ENCODE data around the gene AP5M1. TPM values are rescaled to one million over a fixed set of nuclear protein-coding genes. Genes with fewer than 3 reads are reported as not detected.
"Not testable (repeated sequence)": the region's sequence is repeated elsewhere in the genome, so short reads cannot be mapped to it uniquely, and the experiment has no call there.

AP5M1 gene
- total RNA-seq, 1 donor from 2014 or later: 20.2 TPM

DNA sequence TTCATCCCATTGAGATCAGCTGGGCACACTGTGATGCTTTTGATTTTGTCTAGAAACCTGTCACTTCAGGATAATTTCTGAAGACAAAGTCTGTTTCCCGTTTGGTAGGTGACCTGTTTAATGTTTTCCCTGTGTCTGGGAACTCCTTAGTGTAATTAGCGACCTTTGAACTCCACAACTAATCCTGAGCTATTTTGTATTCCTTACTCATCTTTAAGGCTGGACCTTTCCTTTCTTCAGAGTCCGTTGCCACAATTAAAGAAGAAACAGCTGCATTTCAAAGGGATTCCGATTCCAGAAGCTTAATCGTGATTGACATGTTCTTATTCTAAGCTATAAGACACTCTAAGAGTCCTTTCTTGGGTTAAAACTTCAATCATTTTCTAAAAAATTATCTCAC is 22.0 kb downstream of the AP5M1 start:
- ATAC-seq (no peak), DNase-seq (ENCODE audit: low spot score) (no peak)

DNA sequence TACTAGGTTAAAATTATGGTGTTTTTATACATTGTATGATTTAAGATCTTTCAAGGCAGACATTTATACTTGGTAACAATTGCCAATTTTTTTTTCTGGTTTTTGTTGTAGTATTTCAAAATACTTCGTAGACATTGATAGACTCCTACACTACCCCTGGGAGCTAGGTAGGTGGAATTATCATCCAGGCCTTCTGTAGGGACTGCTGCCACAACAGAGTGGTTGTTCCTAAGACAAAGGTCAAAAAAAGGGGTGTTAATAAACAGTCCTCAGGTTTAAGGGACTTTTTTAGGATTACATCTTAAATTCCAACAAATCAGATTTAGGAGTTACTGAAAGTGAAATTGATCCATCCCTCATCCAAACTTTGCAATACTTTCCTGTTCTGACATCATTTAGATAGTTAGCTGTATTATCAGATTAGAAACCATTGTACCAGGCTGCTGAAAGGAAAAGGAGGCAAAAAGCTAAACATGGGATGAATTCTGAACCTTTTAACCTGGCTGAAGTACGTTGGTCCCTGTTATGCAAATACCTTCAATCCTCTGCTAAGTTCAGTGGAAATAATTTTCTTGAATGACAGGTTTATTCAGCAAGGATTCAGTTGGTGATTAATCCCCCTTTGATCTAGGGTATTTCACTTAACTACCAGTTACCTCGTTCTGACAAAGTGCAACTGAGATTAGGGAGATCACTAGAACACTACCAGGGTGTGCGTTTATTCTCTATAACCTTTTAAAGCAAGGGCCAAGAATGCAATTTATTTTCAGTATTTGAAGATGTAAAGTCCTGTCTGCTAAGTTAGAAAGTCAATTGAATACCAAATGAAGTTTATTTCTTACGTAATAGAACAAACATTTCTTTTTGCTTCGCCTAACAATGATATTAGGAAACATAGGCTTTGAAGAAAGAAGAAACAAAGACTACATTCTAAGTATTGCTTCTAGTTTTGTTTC is 23.2 kb downstream of the AP5M1 start:
- DNase-seq (ENCODE audit: low spot score) (no peak), ATAC-seq (peak; percentile 40)

DNA sequence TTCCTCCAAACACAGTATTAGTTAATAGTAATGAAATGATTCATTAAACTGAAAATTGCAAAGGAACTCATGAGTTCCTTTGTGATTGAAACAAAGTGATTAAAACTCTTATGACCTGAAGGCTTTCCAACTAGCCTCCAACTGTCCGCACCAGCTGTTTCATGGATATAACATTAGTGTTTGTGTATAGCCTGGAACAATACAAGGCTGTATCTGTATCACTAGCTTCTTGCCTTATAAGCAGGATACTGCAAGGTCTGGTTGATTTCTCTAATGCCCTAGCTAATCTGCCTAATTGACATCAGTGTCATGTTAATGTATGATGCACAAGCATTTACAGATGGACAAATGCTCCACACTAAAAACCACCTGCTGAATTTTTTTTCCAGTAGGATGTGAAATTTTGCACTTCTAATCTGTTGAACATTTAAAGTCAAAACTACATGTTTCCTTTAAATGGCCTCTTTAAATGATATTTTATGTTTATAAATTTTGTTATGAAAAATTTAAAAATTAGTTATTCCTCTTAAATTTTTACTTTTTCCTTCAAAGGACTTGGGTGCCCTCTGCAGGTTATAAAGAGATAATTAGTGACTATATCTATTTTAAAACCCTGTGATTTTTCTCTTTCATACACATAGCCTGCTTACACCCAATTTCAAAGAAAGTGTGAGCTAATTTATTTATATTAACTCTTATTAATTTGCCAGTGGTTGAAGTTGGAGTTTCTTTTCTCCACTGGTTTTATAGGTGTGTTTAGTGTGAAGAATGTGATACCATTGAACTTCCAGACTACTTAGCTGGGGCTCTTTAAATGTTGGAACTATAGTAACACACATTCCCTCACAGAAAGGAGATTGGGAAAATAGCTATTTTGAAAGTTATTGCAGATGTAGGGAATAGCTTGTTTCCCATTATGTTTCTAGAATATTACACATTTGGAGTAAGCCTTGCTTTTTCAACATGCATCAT is 25.4 kb downstream of the AP5M1 start:
- ATAC-seq (no peak), DNase-seq (ENCODE audit: low spot score) (no peak)

DNA sequence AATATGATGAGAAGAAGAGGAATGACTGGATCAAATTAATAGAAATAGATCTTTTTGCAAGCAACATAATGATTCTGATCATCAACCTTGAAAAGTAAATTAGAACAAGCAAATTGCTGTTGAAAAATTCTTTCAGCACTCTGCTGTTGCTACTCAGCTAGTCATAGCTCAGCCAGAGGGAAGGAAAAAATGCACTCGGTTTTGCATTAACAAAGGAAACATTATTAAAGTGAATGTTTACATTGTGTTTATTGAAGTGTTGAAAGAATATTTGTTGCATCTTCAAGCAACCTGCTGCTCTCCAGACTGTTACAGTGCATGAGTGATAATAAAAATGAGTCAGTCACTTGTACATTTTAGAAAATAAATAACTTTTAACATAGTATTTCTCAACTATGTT is 26.5 kb downstream of the AP5M1 start:
- DNase-seq (ENCODE audit: low spot score) (no peak), ATAC-seq (no peak)

DNA sequence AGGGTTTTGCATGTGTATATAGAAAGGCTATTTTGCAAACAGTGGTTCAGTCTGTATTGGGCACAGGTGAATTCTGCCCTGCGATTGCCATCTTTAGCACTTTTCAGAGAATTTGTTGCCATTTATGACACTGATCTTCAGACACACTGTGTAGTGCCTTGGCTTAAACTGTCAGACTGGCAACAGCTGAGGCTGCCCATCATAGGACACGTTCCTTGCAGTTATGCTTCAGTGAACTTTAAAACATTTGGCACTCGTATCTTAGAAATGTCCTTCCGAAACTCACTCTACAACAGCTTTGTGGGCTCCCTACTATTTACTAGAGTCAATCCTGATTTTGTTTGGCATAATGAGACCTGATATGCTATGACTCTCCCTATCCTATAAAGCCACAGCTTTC is 29.1 kb downstream of the AP5M1 start:
- ATAC-seq: no peak
- no peak for DNase-seq (ENCODE audit: low spot score)

DNA sequence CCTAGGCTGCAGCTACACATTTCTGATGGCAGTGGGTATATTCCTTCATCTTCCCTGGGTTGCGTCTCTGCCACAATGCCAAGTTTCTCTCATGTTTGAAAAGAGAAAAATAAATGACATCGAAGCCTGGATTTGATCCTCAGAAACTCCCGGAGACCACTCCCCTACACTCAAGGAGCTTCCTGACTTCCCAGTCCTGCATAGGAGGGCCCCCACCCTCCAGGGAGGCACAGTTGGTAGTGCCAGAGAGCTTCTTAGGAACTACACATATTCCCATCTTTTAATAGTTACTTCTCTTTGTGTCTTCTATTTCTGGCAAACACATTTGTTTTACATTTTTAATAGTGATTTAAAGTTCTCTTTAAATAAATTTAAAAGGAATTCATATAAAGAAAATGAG is 30.7 kb downstream of the AP5M1 start:
- no peak for ATAC-seq
- no peak for DNase-seq (ENCODE audit: low spot score)

DNA sequence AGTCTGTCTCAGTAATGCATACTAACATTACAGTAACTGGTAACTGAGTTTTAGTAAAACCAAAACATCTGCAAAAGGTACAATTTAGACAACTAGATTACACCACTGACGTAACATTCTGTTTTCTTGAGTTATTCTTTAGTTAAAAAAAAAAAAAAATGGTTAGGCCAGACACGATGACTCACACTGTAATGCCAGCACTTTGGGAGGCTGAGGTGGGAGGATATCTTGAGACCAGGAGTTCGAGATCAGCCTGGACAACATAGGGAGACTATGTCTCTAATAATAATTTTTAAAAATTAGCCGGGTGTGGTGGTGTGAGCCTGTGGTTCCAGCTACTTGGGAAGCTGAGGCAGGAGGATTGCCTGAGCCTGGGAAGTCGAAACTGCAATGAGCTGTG is 34.1 kb downstream of the AP5M1 start:
- ATAC-seq (no peak), DNase-seq (ENCODE audit: low spot score) (no peak)

DNA sequence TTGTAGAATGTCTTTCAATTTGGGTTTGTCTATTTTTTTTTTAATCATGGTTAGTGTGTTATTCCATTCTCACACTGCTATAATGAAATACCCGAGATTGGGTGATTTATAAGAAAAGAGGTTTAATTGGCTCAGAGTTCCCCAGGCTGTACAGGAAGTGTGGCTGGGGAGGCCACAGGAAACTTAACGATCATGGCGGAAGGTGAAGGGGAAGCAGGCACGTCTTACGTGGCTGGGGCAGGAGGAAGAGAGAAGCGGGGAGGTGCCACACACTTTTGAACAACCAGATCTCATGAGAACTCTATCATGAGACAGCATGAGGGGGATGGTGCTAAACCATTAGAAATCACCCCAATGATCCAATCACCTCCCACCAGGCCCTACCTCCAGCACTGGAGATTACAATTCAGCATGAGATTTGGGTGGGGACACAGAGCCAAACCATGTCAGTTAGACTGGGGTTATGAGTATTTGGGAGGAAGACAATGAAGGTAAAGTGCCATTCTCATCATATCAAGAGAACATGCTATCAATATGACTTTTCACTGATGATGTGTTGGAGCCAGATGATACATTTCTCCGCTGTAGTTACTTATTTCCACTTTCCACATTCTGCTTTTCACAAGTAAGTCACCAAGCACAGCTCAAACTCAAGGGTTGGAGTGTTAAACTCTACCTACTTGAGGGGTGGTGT is 45.8 kb downstream of the AP5M1 start:
- ATAC-seq (no peak), DNase-seq (ENCODE audit: low spot score) (no peak)

DNA sequence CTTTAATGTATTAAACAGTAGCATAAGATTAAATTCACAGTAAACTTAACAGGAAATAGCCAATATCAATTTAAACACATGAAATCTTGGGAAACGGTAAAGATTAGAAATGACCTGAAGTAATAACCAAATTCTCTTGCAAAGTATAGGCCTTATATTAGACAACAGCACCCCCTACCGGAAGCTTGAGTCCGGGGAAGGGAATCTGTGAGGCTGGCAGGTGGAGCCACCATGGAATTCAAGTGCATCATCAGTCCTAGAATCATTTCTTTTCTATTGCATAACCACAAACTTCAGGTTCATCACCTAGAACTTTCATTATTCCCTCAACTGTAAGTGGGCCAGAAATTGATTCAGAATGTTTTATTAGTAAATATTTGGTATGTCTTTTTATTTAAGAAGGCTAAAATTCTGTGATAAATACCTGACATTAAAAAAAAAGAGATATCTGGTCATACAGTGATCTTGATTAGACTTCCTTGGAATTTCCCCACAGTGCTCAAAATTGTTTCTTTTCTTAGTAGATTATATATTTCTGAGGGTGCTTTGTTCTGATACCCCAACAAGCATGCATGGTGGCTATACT is 48.6 kb downstream of the AP5M1 start:
- DNase-seq (ENCODE audit: low spot score) (peak; percentile 67), ATAC-seq (peak; percentile 98)

DNA sequence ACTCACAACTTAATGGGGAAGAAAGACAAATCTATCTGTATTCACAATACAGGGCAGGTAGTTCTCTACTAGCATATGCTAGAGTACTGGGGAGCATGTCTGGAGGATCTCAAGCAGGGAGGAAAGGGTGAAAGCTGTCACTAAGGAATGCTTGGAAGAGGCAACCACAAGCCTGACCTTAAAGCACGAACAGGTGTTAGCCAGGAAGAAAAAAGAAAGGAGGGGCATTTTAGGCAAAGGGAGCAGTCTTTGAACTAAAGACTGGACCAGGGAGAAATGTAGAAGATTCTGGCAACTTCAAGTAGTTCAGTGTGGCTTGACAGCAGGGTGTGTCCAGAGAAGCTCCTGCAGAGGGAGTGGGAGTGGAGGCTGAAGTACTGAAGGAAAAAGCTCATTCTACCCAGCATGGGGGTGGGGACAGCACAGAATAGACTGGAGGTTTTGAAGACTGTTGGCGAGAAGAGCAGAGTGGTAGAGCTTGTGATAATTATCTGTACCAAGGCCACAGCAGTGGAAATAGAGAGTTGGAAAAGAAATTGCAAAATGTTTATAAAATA is 50.9 kb downstream of the AP5M1 start:
- DNase-seq (ENCODE audit: low spot score) (no peak), ATAC-seq (no peak)

DNA sequence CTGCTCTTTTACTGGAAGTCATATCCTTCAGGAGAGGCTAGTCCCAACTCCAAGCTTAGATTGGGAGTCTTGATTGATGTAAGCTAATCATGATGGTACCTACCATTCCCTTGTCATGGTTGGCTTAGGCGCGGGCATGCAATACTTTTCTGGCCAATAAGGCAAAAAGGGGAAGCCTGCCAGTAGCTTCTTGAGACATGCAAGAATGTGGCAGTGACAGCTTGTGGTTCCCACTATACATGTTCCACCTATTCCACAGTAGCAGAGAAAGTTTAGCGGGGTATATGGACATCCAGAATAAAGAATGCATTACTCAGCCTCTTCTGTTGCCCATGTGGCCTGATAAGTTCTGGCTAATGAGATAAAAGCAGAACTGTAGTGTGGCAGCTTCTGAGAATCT is 55.0 kb downstream of the AP5M1 start:
- no peak for DNase-seq (ENCODE audit: low spot score)
- no peak for ATAC-seq

DNA sequence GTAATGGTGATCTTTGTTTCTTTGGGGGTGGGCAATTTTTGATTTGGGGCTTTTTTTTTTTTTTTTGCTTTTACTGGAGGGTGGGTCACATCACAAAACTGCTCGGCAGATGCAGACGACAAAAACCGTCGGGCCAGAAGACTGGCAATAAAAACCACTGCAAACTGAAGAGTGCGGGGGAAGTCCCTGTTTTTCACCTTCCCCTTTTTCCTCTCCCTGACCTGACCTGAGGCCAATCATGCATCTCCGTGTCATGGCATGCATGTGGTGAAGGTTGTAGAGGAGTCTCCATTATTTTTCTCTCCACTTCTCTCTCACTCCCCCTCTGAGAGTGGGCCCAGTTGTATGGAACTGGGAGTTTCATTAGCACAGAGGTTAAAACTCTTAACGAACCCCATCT is 57.5 kb downstream of the AP5M1 start:
- no peak for DNase-seq (ENCODE audit: low spot score)
- ATAC-seq: no peak

DNA sequence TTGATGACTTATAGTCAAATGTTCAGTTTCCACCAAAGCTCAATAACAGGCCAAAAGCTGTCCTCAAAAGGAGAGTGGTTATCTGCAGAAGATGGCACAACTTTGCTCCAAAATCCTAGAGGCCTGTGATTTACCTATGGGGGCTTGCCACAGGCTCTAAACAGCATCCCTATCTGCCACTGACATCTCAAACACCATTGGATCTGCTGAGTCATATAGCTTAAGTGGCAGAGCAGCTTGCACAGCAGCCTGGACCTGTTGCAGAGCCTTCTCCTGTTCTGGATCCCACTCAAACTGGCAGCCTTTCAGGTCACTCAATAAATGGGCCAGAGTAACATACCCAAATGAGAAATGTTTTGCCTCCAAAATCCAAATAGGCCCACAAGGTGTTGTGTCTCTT is 61.1 kb downstream of the AP5M1 start:
- ATAC-seq: no peak

DNA sequence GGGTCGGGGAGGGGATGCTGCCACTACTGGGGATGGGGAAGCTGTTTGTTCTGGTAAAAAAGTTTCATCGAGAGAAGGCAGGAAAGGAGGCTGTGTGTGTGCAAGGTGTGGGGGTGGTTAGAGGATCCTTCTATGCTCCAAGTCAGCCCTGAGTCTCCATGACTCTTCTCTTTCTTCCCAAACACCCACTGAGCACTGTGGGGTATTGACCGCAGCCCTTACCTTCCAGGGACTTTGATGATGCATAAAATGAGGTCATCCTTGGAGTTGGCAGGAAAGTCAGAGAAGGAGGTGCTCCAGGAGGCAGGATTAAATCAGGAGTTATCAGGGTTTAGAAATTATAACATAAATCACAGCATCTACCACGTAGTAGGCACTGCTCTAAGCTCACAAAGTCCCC is 63.7 kb downstream of the AP5M1 start:
- not testable (repeated sequence) for DNase-seq (ENCODE audit: low spot score); ATAC-seq

More for the DNA sequence above, 61.1 kb downstream of the AP5M1 start:
- no peak for DNase-seq (ENCODE audit: low spot score)

DNA sequence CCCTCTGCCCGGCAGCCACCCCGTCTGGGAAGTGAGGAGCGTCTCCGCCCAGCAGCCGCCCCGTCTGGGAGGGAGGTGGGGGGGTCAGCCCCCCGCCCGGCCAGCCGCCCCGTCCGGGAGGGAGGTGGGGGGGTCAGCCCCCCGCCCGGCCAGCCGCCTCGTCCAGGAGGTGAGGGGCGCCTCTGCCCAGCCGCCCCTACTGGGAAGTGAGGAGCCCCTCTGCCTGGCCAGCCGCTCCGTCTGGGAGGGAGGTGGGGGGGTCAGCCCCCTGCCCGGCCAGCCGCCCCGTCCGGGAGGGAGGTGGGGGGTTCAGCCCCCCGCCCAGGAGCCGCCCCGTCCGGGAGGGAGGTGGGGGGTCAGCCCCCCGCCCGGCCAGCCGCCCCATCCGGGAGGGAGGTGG is 65.0 kb downstream of the AP5M1 start:
- DNase-seq (ENCODE audit: low spot score); ATAC-seq: not testable (repeated sequence)

DNA sequence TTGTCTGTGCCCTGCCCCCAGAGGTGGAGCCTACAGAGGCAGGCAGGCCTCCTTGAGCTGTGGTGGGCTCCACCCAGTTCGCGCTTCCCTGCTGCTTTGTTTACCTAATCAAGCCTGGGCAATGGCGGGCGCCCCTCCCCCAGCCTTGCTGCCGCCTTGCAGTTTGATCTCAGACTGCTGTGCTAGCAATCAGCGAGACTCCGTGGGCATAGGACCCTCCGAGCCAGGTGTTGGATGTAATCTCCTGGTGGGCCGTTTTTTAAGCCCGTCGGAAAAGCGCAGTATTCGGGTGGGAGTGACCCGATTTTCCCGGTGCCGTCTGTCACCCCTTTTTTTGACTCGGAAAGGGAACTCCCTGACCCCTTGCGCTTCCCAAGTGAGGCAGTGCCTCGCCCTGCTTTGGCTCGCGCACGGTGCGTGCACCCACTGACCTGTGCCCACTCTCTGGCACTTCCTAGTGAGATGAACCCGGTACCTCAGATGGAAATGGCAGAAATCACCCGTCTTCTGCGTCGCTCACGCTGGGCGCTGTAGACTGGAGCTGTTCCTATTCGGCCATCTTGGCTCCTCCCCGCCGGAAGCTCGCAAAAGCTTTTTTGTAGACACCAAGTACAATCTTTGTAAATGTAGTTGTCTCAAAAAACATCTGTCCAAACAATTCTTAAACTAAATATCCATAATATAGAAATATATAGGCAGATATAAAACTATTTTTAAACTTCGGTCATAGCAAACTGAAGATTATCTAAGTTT is 75.0 kb downstream of the AP5M1 start:
- not testable (repeated sequence) for DNase-seq (ENCODE audit: low spot score); ATAC-seq

DNA sequence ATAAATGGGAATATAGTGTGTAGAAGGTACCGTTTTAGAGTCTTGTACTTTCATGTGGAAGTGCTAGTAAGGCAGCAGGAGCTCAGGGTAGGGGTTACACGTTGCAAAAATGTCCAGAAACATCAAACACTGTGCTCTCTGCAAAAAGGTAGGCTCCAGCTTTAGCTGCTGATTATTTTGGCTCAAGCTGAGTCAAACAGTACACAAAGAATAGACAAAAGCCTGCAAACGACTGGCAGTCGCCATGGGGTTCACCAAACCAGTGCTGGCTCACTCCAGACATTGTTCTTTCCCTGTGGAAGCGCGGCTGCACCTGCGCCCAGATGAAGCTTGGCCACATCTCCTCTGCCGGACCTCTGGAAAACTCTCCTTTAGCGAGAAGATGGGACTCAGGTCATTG is 76.3 kb downstream of the AP5M1 start:
- no peak for DNase-seq (ENCODE audit: low spot score)
- ATAC-seq: no peak

DNA sequence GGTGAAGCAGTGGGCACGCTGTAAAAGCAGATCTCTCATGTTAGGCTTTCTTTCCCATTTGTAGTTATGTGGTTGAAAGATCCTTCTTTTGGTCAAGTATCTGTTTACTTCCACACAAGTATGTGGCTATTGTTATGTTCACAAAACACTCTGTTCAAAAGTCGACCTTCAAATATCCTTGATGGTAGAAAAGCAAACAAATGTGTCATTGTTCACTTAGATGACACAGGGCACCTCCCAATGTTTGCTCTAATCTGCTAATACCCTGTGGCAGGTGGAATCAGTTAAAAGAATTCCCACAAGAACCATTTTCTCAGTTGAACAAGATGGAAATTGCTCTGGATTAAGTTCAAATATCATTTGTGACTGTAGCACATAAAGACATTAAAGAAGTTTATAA is 78.0 kb downstream of the AP5M1 start:
- ATAC-seq (no peak), DNase-seq (ENCODE audit: low spot score) (no peak)

All from left lobe of liver (tissue), 2 donors.